ENCODE results near the gene CYP4Z1. TPM values are rescaled to one million over a fixed set of nuclear protein-coding genes. Genes with fewer than 3 reads are reported as not detected.
"Not testable (repeated sequence)": the region's sequence is repeated elsewhere in the genome, so short reads cannot be mapped to it uniquely, and the experiment has no call there.

The CYP4Z1 gene
- total RNA-seq, 1 donor from 2014 or later: 1.0 TPM

DNA sequence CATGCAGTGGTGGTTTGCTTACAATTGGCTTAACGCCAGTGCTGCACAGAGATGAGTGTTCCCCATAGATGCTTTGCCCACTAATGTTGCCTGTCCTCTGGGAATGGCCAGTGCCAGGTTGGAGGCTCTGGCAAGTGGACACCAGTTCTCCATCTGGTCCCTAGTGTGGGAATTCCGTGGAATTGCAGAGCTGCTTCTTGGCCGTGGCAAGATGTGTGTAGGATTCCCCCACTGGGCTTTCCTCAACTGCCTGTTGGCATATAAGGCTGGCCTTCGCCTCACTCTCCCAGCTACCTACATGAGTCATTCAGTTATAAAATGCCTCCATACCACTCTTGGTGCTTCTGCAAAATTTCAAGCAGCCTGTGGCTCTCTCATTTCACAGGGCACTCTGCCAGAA, 2.0 kb downstream of the CYP4Z1 start:
- H3K4me1 ChIP-seq (ENCODE audit: control insufficient read depth in 3 of 3, insufficient read depth in 3 of 3, low read length in 3 of 3); H3K27me3 ChIP-seq (ENCODE audit: control insufficient read depth in 3 of 3, insufficient read depth in 3 of 3, low read length in 3 of 3); H3K36me3 ChIP-seq (ENCODE audit: control insufficient read depth in 3 of 3, insufficient read depth in 3 of 3, low read length in 3 of 3); H3K9ac ChIP-seq (ENCODE audit: low read depth in 1 of 3, low read length in 3 of 3); H3K27ac ChIP-seq (ENCODE audit: low read depth, low read length); H3K4me3 ChIP-seq (ENCODE audit: low read length in 3 of 3); H3K9me3 ChIP-seq (ENCODE audit: control insufficient read depth in 3 of 3, low read length in 3 of 3): not testable (repeated sequence)

DNA sequence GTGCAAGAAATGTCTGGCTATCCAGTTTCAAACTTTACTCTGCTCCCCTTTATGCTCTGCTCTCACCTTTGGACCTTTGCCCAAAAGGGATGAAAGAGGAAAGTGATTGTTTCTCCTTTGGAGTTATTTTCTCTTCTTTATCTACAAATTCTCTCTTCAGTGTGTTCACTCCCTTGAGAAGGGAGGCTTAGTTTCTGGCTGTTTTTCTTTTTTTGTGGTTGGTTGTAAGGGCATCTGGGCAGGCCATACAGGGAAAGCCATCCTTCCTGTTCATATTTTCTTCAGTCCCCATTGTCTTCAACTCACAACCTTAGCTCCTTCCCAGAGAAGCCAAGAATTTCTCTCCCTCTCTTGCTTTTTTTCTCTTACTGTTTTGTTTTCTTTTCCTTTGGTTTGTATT, 2.5 kb downstream of the CYP4Z1 start:
- H3K27ac ChIP-seq (ENCODE audit: low read depth, low read length); H3K27me3 ChIP-seq (ENCODE audit: control insufficient read depth in 3 of 3, insufficient read depth in 3 of 3, low read length in 3 of 3); H3K4me1 ChIP-seq (ENCODE audit: control insufficient read depth in 3 of 3, insufficient read depth in 3 of 3, low read length in 3 of 3); H3K9ac ChIP-seq (ENCODE audit: low read depth in 1 of 3, low read length in 3 of 3); H3K4me3 ChIP-seq (ENCODE audit: low read length in 3 of 3); H3K36me3 ChIP-seq (ENCODE audit: control insufficient read depth in 3 of 3, insufficient read depth in 3 of 3, low read length in 3 of 3); H3K9me3 ChIP-seq (ENCODE audit: control insufficient read depth in 3 of 3, low read length in 3 of 3): not testable (repeated sequence)

DNA sequence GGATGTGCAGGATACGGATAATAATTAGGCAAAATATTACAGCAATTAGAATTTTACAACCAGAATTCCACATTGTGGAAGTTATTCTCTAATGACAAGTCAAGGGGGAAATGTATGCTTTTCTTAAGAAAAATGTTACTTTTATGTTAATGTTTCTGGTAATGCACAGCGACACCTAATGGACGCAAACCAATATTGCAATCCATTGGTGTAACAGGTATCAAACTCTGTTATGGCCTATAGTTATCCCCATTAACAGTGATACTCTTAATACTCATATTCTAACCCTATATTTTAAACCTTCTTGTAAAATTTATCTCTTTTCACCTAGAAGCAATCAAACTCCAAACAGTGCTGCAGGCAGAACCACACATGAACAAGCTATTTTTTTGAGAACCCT, 22.3 kb downstream of the CYP4Z1 start:
- H3K27ac ChIP-seq (ENCODE audit: low read depth, low read length); H3K4me1 ChIP-seq (ENCODE audit: control insufficient read depth in 3 of 3, insufficient read depth in 3 of 3, low read length in 3 of 3); H3K9ac ChIP-seq (ENCODE audit: low read depth in 1 of 3, low read length in 3 of 3); H3K9me3 ChIP-seq (ENCODE audit: control insufficient read depth in 3 of 3, low read length in 3 of 3); H3K27me3 ChIP-seq (ENCODE audit: control insufficient read depth in 3 of 3, insufficient read depth in 3 of 3, low read length in 3 of 3); H3K4me3 ChIP-seq (ENCODE audit: low read length in 3 of 3); H3K36me3 ChIP-seq (ENCODE audit: control insufficient read depth in 3 of 3, insufficient read depth in 3 of 3, low read length in 3 of 3): not testable (repeated sequence)

- not testable (repeated sequence) for H3K4me1 ChIP-seq (ENCODE audit: control insufficient read depth in 3 of 3, insufficient read depth in 3 of 3, low read length in 3 of 3); H3K27me3 ChIP-seq (ENCODE audit: control insufficient read depth in 3 of 3, insufficient read depth in 3 of 3, low read length in 3 of 3); H3K4me3 ChIP-seq (ENCODE audit: low read length in 3 of 3); H3K27ac ChIP-seq (ENCODE audit: low read depth, low read length); H3K9ac ChIP-seq (ENCODE audit: low read depth in 1 of 3, low read length in 3 of 3); H3K9me3 ChIP-seq (ENCODE audit: control insufficient read depth in 3 of 3, low read length in 3 of 3); H3K36me3 ChIP-seq (ENCODE audit: control insufficient read depth in 3 of 3, insufficient read depth in 3 of 3, low read length in 3 of 3)
Observed at GRCh38 chr1:47091476-47091875, 24.4 kb downstream of the CYP4Z1 start.

DNA sequence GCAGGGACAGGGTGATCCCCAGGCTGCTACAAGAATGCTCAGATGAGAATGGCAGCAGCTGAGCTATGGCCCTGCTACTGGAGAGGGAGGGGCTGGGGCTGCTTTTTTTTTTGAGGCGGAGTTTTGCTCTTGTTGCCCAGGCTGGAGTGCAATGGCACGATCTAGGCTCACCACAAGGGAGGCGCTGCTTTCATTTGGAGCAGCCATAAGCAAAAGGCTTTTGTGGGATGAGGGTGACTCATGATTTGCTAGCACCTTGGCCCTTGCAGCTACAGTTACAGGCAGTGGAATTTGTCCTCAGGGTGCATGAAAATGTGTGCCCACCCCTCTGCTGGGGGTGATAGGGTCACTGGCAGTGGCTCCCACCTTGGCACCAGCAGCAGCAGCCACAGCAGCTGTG, 37.8 kb downstream of the CYP4Z1 start:
- H3K27me3 ChIP-seq (ENCODE audit: control insufficient read depth in 3 of 3, insufficient read depth in 3 of 3, low read length in 3 of 3): no peaks in the 10 kb centered on the region
- H3K4me3 ChIP-seq (ENCODE audit: low read length in 3 of 3): no peak overlapping the region
- H3K9me3 ChIP-seq (ENCODE audit: control insufficient read depth in 3 of 3, low read length in 3 of 3): peaks cover 0 to 3% (median 0%) of the 10 kb centered on the region in 3 donors

DNA sequence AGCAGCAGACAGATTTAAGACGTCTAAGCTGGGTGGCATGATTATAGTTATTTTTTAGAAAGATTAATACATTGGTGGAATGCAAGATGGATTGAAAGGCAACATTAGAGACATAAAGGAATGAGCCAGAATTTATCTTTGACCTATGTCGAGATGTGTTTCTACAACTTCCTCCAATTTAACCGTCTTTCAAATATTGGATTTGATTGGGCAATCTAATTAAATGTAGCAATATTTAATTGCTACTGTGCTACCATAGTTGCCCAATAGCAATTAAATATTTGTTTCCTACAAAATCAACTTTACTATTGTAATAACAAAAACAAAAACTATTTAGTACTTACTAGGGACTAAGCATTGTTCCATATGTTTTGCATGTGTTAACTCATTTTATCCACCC, 39.8 kb downstream of the CYP4Z1 start:
- H3K27me3 ChIP-seq (ENCODE audit: control insufficient read depth in 3 of 3, insufficient read depth in 3 of 3, low read length in 3 of 3): no peaks in the 10 kb centered on the region
- H3K27ac ChIP-seq (ENCODE audit: low read depth, low read length): no peak overlapping the region
- no peaks in the 10 kb centered on the region for H3K36me3 ChIP-seq (ENCODE audit: control insufficient read depth in 3 of 3, insufficient read depth in 3 of 3, low read length in 3 of 3)
- H3K9me3 ChIP-seq (ENCODE audit: control insufficient read depth in 3 of 3, low read length in 3 of 3): peaks cover 0 to 3% (median 0%) of the 10 kb centered on the region in 3 donors
- no peak overlapping the region for H3K4me3 ChIP-seq (ENCODE audit: low read length in 3 of 3)
- H3K4me1 ChIP-seq (ENCODE audit: control insufficient read depth in 3 of 3, insufficient read depth in 3 of 3, low read length in 3 of 3): no peaks in the 10 kb centered on the region
- H3K9ac ChIP-seq (ENCODE audit: low read depth in 1 of 3, low read length in 3 of 3): no peak overlapping the region

More for the DNA sequence above, 37.8 kb downstream of the CYP4Z1 start:
- H3K36me3 ChIP-seq (ENCODE audit: control insufficient read depth in 3 of 3, insufficient read depth in 3 of 3, low read length in 3 of 3): no peaks in the 10 kb centered on the region
- H3K9ac ChIP-seq (ENCODE audit: low read depth in 1 of 3, low read length in 3 of 3): no peak overlapping the region
- H3K27ac ChIP-seq (ENCODE audit: low read depth, low read length): no peak overlapping the region
- no peaks in the 10 kb centered on the region for H3K4me1 ChIP-seq (ENCODE audit: control insufficient read depth in 3 of 3, insufficient read depth in 3 of 3, low read length in 3 of 3)

DNA sequence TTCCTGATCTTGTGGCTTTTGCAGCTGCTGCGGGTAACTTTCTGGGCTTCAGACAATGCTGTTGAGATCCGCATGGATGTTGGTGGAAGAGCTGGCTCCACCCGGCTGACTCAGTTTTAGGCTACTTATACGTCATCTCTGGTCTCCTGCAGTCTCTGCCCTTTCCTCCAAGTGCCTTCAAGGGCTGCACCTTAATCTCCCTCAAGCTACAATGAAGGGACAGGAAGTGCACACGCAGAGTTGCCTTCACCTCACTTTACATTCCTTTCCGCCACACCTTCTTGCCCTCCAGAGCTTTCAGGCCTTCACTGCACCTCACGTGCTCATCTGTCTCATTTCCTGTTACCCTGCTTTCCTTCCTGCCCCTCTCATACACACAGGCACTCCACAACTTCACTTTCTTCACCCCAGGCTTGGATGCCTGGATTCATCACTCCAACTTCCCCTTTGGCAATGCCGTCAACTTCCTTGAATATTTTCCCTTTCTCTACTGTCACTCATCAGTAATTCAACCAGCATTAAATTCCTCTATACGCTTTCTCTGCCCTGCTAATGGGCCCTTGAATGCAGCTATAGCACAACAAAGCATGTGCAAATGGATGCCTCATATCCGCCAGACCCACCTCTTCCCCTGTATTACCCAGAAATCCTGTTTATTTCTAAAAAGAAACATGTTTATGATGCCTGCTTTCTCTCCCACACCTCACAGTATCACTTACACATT, 41.0 kb downstream of the CYP4Z1 start:
- not testable (repeated sequence) for H3K9ac ChIP-seq (ENCODE audit: low read depth in 1 of 3, low read length in 3 of 3); H3K9me3 ChIP-seq (ENCODE audit: control insufficient read depth in 3 of 3, low read length in 3 of 3); H3K27ac ChIP-seq (ENCODE audit: low read depth, low read length); H3K27me3 ChIP-seq (ENCODE audit: control insufficient read depth in 3 of 3, insufficient read depth in 3 of 3, low read length in 3 of 3); H3K4me1 ChIP-seq (ENCODE audit: control insufficient read depth in 3 of 3, insufficient read depth in 3 of 3, low read length in 3 of 3); H3K4me3 ChIP-seq (ENCODE audit: low read length in 3 of 3); H3K36me3 ChIP-seq (ENCODE audit: control insufficient read depth in 3 of 3, insufficient read depth in 3 of 3, low read length in 3 of 3)

DNA sequence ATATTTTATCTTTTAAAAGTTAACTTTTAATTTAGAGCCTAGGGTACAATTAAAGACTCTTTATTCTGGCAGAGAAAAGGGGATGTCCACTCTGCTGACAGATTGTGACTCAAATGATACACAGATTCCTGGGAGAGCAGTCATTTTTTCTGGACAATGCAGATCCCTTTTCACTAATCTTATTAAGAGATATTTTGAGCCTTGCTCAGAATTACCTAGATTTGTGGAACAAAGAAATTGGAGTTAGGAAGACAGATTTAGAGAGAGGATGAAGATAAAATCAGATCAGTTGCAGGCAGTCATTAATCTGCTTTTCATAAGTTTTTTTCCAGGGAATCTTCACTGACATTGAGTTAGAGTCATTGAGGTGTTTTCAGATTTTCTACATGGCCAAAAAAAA, 42.5 kb downstream of the CYP4Z1 start:
- not testable (repeated sequence) for H3K9me3 ChIP-seq (ENCODE audit: control insufficient read depth in 3 of 3, low read length in 3 of 3); H3K9ac ChIP-seq (ENCODE audit: low read depth in 1 of 3, low read length in 3 of 3); H3K36me3 ChIP-seq (ENCODE audit: control insufficient read depth in 3 of 3, insufficient read depth in 3 of 3, low read length in 3 of 3); H3K4me3 ChIP-seq (ENCODE audit: low read length in 3 of 3); H3K27me3 ChIP-seq (ENCODE audit: control insufficient read depth in 3 of 3, insufficient read depth in 3 of 3, low read length in 3 of 3); H3K4me1 ChIP-seq (ENCODE audit: control insufficient read depth in 3 of 3, insufficient read depth in 3 of 3, low read length in 3 of 3); H3K27ac ChIP-seq (ENCODE audit: low read depth, low read length)

- Histone ChIP-seq H3K9ac (ENCODE audit: low read depth in 1 of 3, low read length in 3 of 3) (no peak overlapping the region), H3K9me3 (ENCODE audit: control insufficient read depth in 3 of 3, low read length in 3 of 3) (no peaks in the 10 kb centered on the region), H3K36me3 (ENCODE audit: control insufficient read depth in 3 of 3, insufficient read depth in 3 of 3, low read length in 3 of 3) (no peaks in the 10 kb centered on the region), H3K27me3 (ENCODE audit: control insufficient read depth in 3 of 3, insufficient read depth in 3 of 3, low read length in 3 of 3) (no peaks in the 10 kb centered on the region), H3K27ac (ENCODE audit: low read depth, low read length) (no peak overlapping the region), H3K4me3 (ENCODE audit: low read length in 3 of 3) (no peak overlapping the region), H3K4me1 (ENCODE audit: control insufficient read depth in 3 of 3, insufficient read depth in 3 of 3, low read length in 3 of 3) (no peaks in the 10 kb centered on the region)
Observed at GRCh38 chr1:47113178-47113577, 46.1 kb downstream of the CYP4Z1 start.

DNA sequence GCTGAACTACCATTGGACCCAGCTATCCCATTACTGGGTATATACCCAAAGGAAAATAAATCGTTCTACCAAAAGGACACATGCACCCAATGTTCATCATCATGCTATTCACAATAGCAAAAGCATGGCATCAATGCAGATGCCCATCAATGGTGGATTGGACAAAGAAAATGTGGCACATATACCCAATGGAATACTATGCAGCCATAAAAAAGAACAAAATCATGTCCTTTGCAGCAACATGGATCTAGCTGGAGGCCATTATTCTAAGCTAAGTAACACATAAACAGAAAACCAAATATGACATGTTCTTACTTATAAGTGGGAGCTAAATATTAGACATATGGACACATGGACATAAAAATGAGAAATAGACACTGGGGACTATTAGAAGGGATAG, 54.0 kb downstream of the CYP4Z1 start:
- H3K27me3 ChIP-seq (ENCODE audit: control insufficient read depth in 3 of 3, insufficient read depth in 3 of 3, low read length in 3 of 3); H3K4me3 ChIP-seq (ENCODE audit: low read length in 3 of 3); H3K27ac ChIP-seq (ENCODE audit: low read depth, low read length); H3K36me3 ChIP-seq (ENCODE audit: control insufficient read depth in 3 of 3, insufficient read depth in 3 of 3, low read length in 3 of 3); H3K9me3 ChIP-seq (ENCODE audit: control insufficient read depth in 3 of 3, low read length in 3 of 3); H3K4me1 ChIP-seq (ENCODE audit: control insufficient read depth in 3 of 3, insufficient read depth in 3 of 3, low read length in 3 of 3); H3K9ac ChIP-seq (ENCODE audit: low read depth in 1 of 3, low read length in 3 of 3): not testable (repeated sequence)

GRCh38 chr1:47124834-47125233, 57.8 kb downstream of the CYP4Z1 start:
- not testable (repeated sequence) for H3K36me3 ChIP-seq (ENCODE audit: control insufficient read depth in 3 of 3, insufficient read depth in 3 of 3, low read length in 3 of 3); H3K9ac ChIP-seq (ENCODE audit: low read depth in 1 of 3, low read length in 3 of 3)

More at GRCh38 chr1:47124834-47125233, 57.8 kb downstream of the CYP4Z1 start:
- not testable (repeated sequence) for H3K4me1 ChIP-seq (ENCODE audit: control insufficient read depth in 3 of 3, insufficient read depth in 3 of 3, low read length in 3 of 3); H3K9me3 ChIP-seq (ENCODE audit: control insufficient read depth in 3 of 3, low read length in 3 of 3); H3K4me3 ChIP-seq (ENCODE audit: low read length in 3 of 3); H3K27ac ChIP-seq (ENCODE audit: low read depth, low read length); H3K27me3 ChIP-seq (ENCODE audit: control insufficient read depth in 3 of 3, insufficient read depth in 3 of 3, low read length in 3 of 3)

All from skeletal muscle tissue (tissue), 4 donors.